Measurements from ENCODE around the gene ZDHHC14.

GRCh38 chr6:157715728-157716164 is 334.8 kb downstream of the ZDHHC14 start:
- TF ChIP-seq CTCF (IDR thresholded peaks at IDR 0.05) (no peak), POLR2A (IDR thresholded peaks at IDR 0.05) (no peak)

All from Peyer's patch (tissue), 4 donors.